ENCODE measurements around the gene SERPINA1. TPM values are rescaled to one million over a fixed set of nuclear protein-coding genes. Genes with fewer than 3 reads are reported as not detected.

SERPINA1 gene
- total RNA-seq, 1 experiment from 2014 or later: 10.5 TPM

DNA sequence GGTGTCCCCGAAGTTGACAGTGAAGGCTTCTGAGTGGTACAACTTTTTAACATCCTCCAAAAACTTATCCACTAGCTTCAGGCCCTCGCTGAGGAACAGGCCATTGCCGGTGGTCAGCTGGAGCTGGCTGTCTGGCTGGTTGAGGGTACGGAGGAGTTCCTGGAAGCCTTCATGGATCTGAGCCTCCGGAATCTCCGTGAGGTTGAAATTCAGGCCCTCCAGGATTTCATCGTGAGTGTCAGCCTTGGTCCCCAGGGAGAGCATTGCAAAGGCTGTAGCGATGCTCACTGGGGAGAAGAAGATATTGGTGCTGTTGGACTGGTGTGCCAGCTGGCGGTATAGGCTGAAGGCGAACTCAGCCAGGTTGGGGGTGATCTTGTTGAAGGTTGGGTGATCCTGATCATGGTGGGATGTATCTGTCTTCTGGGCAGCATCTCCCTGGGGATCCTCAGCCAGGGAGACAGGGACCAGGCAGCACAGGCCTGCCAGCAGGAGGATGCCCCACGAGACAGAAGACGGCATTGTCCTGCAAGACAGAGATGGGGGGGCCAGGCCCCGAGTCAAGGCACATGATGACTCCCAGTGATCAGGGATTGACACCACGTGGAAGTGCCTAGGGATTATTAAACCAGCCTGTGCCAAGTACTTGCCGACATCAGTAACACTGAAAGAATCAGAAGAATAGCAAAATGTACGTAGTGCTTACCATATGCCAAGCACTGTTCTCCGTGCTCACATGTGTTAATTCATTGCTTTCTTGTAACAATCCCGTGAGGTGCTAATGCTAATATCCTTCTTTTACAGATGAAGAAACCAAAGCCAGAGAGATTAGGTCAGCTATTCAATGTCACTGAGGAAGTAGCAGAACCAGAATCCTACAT, 5.4 kb downstream of the SERPINA1 start:
- no TSS peak for BruUV-seq (replicated peaks)
- Histone ChIP-seq H3K27me3 (ENCODE audit: low read length) (peaks cover 5% of the 10 kb centered on the region; the same call in 1 of the 2 replicates), H3F3A (ENCODE audit: low read length, unreplicated experiment) (no peaks in the 10 kb centered on the region), H3K9me3 (ENCODE audit: low read length) (no peaks in the 10 kb centered on the region), H3K36me3 (ENCODE audit: low read depth, low read length) (no peaks in the 10 kb centered on the region), H2AFZ (ENCODE audit: low read length) (no peak overlapping the region), H3K27ac (ENCODE audit: low read length) (no peak overlapping the region), H3K79me2 (ENCODE audit: low read length) (no peaks in the 10 kb centered on the region), H3K9me2 (replicated peaks; ENCODE audit: low read length) (no peaks in the 10 kb centered on the region), H3K4me2 (ENCODE audit: low read length) (no peak overlapping the region), H3K9ac (ENCODE audit: low read length) (no peak overlapping the region), H3K4me3 (ENCODE audit: low read length) (no peak overlapping the region), H4K20me1 (ENCODE audit: low read length) (no peaks in the 10 kb centered on the region), H3K4me1 (ENCODE audit: insufficient read depth, low read length) (no peaks in the 10 kb centered on the region)
- ChIA-PET POLR2A (ENCODE audit: unreplicated experiment) (no interaction called here), CTCF (no interaction called here)
- no peak for ATAC-seq
- DNase-seq: no peak
- intact Hi-C loops (cut with micrococcal nuclease): no loop called here
- TF ChIP-seq EZH2 (IDR thresholded peaks at IDR 0.05; ENCODE audit: low read length, unreplicated experiment) (no peak), EZH2phosphoT487 (IDR thresholded peaks at IDR 0.05; ENCODE audit: borderline replicate concordance, low read length) (no peak)
- TF ChIP-seq, protein P1, sequence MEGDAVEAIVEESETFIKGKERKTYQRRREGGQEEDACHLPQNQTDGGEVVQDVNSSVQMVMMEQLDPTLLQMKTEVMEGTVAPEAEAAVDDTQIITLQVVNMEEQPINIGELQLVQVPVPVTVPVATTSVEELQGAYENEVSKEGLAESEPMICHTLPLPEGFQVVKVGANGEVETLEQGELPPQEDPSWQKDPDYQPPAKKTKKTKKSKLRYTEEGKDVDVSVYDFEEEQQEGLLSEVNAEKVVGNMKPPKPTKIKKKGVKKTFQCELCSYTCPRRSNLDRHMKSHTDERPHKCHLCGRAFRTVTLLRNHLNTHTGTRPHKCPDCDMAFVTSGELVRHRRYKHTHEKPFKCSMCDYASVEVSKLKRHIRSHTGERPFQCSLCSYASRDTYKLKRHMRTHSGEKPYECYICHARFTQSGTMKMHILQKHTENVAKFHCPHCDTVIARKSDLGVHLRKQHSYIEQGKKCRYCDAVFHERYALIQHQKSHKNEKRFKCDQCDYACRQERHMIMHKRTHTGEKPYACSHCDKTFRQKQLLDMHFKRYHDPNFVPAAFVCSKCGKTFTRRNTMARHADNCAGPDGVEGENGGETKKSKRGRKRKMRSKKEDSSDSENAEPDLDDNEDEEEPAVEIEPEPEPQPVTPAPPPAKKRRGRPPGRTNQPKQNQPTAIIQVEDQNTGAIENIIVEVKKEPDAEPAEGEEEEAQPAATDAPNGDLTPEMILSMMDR (conservative IDR thresholded peaks at IDR 0.05; ENCODE audit: low read depth, low read length): no peak

DNA sequence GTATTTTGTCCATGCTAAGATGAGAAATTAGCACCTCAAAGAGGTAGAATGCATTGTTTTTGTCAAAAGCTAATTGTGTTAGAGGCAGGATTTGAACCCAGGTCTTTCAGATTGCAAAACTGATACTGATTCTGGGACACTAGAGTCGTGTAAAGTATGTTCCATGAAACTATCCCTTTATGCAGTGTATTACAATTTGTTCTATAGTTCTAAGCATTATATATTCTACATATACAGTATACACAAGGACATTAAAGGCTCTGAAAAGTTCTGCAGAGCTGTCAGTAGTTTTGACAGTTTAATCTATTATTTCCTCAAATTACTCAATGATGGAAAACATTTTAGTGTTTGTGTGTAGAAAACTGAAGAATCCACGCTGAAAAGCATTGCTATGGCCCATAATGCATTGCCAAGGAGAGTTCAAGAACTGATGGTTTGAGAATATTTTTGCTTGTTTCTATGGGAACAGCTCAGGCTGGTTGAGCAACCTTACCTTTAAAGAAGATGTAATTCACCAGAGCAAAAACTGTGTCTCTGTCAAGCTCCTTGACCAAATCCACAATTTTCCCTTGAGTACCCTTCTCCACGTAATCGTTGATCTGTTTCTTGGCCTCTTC, 6.2 kb downstream of the SERPINA1 start:
- H3K9me3 ChIP-seq (ENCODE audit: low read length): no peaks in the 10 kb centered on the region
- no peaks in the 10 kb centered on the region for H3K9me2 ChIP-seq (replicated peaks; ENCODE audit: low read length)
- TF ChIP-seq, protein P1 (conservative IDR thresholded peaks at IDR 0.05; ENCODE audit: low read depth, low read length): no peak
- TF ChIP-seq EZH2phosphoT487 (IDR thresholded peaks at IDR 0.05; ENCODE audit: borderline replicate concordance, low read length): no peak
- no peak for TF ChIP-seq EZH2 (IDR thresholded peaks at IDR 0.05; ENCODE audit: low read length, unreplicated experiment)
- intact Hi-C loops (cut with micrococcal nuclease): no loop called here
- POLR2A ChIA-PET (ENCODE audit: unreplicated experiment): no interaction called here
- no peak overlapping the region for H3K9ac ChIP-seq (ENCODE audit: low read length)
- H4K20me1 ChIP-seq (ENCODE audit: low read length): no peaks in the 10 kb centered on the region
- H3F3A ChIP-seq (ENCODE audit: low read length, unreplicated experiment): no peaks in the 10 kb centered on the region
- no peak overlapping the region for H3K27ac ChIP-seq (ENCODE audit: low read length)
- no peak overlapping the region for H2AFZ ChIP-seq (ENCODE audit: low read length)
- ATAC-seq (no peak), DNase-seq (no peak)
- CTCF ChIA-PET: no interaction called here
- H3K4me1 ChIP-seq (ENCODE audit: insufficient read depth, low read length): no peaks in the 10 kb centered on the region
- no TSS peak for BruUV-seq (replicated peaks)
- no peak overlapping the region for H3K4me2 ChIP-seq (ENCODE audit: low read length)
- H3K79me2 ChIP-seq (ENCODE audit: low read length): no peaks in the 10 kb centered on the region
- no peaks in the 10 kb centered on the region for H3K36me3 ChIP-seq (ENCODE audit: low read depth, low read length)
- peaks cover 5% of the 10 kb centered on the region; the same call in 1 of the 2 replicates for H3K27me3 ChIP-seq (ENCODE audit: low read length)
- H3K4me3 ChIP-seq (ENCODE audit: low read length): no peak overlapping the region
